Epidermal melanocyte (primary cell): ENCODE results near the gene CLCNKB.
A peak's percentile ranks its signal among the peaks of the same experiment; 100 is the strongest.
"Not testable (repeated sequence)": the region's sequence is repeated elsewhere in the genome, so short reads cannot be mapped to it uniquely, and the experiment has no call there.

ENCODE experiments used
- DNase-seq: peaks from one replicate; pipeline ENCODE4 v3.0.0; 2011; ENCODE audit warnings: low spot score; ENCODE audit not compliant: insufficient read length

CLCNKB gene

GRCh38 chr1:16031551-16031950, 12.0 kb upstream of the CLCNKB start:
- no peak for DNase-seq

- DNase-seq = peak; percentile 95
Observed at GRCh38 chr1:16032388-16033102, 11.0 kb upstream of the CLCNKB start.

- not testable (repeated sequence) for DNase-seq
Observed at GRCh38 chr1:16033103-16033632, 10.4 kb upstream of the CLCNKB start.

- not testable (repeated sequence) for DNase-seq
Observed at GRCh38 chr1:16036461-16036860, 7.1 kb upstream of the CLCNKB start.

- no peak for DNase-seq
Observed at GRCh38 chr1:16038620-16038912, 5.0 kb upstream of the CLCNKB start.

- DNase-seq = not testable (repeated sequence)
Observed at GRCh38 chr1:16039871-16040270, 3.7 kb upstream of the CLCNKB start.

GRCh38 chr1:16041200-16041599, 2.4 kb upstream of the CLCNKB start:
- no peak for DNase-seq

- no peak for DNase-seq
Observed at GRCh38 chr1:16042096-16042495, 1.5 kb upstream of the CLCNKB start.

- not testable (repeated sequence) for DNase-seq
Observed at GRCh38 chr1:16042654-16043053, 928 bp upstream of the CLCNKB start.

GRCh38 chr1:16043950-16044349, 368 bp downstream of the CLCNKB start:
- DNase-seq = no peak

GRCh38 chr1:16046842-16047241, 3.3 kb downstream of the CLCNKB start:
- DNase-seq = no peak

- no peak for DNase-seq
Observed at GRCh38 chr1:16047791-16048475, 4.4 kb downstream of the CLCNKB start.

GRCh38 chr1:16048573-16049189, 5.1 kb downstream of the CLCNKB start:
- no peak for DNase-seq

GRCh38 chr1:16050328-16050727, 6.7 kb downstream of the CLCNKB start:
- DNase-seq = no peak

- DNase-seq = no peak
Observed at GRCh38 chr1:16051039-16051438, 7.5 kb downstream of the CLCNKB start.

GRCh38 chr1:16051949-16052348, 8.4 kb downstream of the CLCNKB start:
- not testable (repeated sequence) for DNase-seq

GRCh38 chr1:16053781-16054502, 10.4 kb downstream of the CLCNKB start:
- no peak for DNase-seq

- no peak for DNase-seq
Observed at GRCh38 chr1:16054598-16055540, 11.3 kb downstream of the CLCNKB start.

- peak; percentile 88 for DNase-seq
Observed at GRCh38 chr1:16055613-16056520, 12.3 kb downstream of the CLCNKB start.

GRCh38 chr1:16056521-16056912, 12.9 kb downstream of the CLCNKB start:
- DNase-seq = not testable (repeated sequence)
